HS-5 (cell line): ENCODE measurements around the gene NIN.

Experiments used
- DNase-seq: peaks from one replicate; pipeline ENCODE4 v3.0.0-alpha.2; 2012; ENCODE audit warnings: low read depth

The NIN gene

DNA sequence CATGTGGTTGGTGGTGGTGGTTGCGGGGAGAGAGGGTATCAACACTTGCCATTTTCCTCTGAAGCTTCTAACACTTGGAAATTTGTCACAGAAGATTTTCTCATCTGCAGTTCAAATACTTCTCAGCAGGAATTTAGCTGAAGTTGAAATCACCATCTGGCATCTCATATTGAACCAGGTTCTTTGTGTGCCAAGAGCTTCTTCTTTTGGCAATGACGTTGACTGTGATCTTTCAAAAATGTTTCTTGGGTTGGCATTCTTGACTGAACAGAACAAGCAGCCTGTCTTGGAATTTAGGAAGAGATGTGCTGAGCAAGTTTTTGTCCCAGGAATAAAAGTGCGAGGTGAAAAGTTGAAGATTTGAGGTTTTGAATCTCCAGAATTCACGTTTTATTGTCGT, 8.7 kb upstream of the NIN start:
- no peak for DNase-seq

GRCh38 chr14:50839048-50839447, 8.1 kb upstream of the NIN start:
- no peak for DNase-seq

DNA sequence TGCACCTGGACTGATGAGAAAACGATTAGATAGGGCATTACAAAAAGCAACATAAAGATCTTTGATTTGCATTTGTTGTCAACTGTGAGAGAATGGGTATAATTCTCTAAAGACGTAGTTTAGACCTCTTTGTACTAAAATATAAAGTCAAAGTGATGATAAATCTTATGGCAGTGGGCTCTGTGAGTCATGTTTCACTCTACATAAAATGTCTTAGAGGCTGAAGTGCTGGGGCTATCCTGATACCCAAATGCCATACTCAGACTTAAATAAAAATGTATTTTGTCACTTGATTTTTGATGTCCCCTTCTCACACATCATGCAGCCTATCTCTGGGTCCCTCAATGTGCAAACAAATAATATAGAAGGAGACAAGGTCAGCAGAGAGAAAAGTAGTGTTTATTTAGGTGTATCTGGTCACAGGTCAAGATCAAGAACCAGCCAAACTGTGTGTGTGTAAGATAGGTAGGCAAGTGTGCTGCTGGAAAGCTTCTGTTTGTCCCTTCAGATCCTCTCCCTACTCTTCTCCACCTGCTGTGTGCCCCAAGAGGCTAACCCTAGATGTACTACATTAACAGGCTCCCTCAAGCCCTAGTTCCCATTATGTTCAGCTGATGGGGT, 7.0 kb upstream of the NIN start:
- no peak for DNase-seq

DNA sequence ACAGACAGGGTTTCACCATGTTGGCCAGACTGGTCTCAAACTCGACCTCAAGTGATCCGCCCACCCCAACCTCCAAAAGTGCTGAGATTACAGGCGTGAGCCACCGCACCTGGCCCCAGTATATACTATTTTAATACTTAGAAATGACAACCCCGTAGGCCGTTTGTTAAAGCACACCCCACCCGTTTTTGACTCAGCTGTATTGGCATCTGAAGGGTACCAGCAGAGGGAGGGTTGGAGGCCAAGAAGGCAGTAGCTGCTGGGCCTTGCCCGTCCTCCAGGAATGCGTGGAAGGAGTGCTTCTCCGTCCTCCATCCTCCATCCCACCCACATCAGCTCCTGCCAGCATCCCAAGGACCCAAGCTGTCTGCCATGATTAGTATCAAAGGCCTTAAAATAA, 6.3 kb upstream of the NIN start:
- DNase-seq = no peak

DNA sequence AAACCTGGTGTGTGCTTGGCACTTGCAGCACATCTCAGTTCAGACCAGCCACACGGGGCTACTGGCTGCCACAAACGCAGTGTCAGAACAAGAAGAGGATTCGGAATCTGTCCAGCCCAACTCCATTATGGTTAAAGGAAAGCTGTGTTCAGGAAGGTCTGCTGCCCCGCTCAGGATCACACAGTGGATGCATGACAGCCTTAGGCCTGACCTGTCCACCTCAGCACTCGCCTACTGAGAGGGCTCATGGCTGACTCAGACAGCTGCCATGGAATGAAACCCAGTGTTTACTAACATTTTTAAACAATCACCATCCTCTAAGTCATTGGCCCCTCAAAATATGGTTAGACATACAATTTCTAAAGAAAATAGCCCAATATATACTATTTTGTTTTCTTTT, 5.6 kb upstream of the NIN start:
- no peak for DNase-seq

DNA sequence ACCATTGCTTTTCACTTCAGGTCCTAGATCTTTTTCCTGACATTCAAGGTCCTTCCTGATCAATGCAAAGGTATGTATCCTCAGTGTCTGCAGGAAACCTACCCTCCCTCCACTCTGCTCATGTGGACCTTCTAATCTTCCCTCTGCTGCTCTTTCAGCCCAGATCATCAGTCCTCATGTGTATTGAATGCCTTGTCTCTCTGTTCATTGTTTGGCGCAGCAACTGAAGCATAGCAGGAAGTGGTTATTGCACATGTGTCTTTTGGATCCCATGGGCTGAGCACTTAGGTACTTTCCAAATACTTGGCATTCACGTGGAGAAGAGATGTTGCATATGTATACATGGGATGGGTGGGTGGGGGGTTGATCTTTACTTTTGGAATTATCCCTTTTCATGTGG, 4.3 kb upstream of the NIN start:
- no peak for DNase-seq

DNA sequence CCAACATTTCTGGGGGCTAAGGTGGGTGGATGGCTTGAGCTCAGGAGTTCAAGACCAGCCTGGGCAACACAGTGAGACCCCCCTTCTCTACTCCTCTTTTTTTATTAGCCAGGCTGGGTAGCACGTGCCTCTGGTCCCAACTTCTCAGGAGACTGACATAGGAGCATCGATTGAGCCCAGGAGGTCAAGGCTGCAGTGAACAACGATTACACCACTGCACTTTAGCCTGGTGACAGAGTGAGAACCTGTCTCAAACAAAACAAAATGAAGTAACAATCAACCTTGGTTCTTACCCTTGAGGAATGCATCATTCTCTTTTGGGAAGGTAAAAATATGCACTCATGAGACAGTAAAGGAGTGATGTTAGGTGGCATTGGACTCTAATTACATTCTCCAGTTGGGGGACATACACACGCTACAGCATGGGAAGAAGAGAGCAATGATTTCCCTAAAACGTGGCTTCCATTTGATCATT, 3.9 kb upstream of the NIN start:
- DNase-seq = no peak

- DNase-seq = no peak
Measured at GRCh38 chr14:50832935-50833630, 2.1 kb upstream of the NIN start.

GRCh38 chr14:50831726-50832168, 785 bp upstream of the NIN start:
- no peak for DNase-seq

DNA sequence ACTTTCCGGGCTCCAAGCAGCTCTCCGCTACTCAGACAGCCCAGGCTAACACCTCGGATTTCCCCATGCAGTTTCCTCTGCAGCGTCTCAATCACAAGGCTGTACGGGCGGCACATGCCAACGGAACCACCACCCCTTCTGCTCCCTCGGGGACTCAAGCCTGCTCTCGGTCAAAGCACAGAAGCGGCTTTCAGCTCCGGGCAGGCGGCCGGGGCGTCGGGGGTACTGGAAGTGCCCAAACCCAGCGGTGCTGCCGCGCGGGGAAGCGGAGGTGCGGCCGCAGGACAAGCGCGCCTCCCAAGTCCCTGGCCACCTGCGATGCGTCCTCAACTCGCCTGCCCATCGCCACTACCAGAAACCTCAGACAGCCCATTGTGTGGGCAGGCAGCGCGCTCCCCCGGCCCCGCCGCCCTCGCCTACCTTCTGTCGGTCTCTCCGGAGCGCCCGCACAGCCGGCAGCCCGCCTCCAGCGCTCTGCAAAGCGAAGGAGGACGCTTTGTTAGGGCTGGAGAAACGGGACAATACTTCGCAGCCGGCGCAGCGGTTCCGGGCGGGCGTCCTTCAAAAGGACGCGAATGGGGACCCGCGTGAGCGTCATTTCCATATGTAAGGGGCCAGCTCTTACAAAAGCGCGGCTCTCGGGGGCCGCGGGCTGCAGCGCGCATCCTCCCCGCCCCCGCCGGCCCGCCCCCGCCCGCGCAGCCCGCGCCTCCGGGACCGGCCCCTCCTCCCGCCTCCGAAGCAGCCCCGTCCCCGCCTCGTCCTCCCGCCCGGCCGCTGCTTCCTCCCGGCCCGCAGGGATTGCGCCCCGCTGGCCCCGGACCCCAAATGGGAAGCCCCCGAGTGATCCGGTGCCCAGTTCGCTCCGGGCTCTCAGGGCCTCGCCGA, 674 bp downstream of the NIN start:
- no peak for DNase-seq

- no peak for DNase-seq
Measured at GRCh38 chr14:50829489-50830043, 1.4 kb downstream of the NIN start.

DNA sequence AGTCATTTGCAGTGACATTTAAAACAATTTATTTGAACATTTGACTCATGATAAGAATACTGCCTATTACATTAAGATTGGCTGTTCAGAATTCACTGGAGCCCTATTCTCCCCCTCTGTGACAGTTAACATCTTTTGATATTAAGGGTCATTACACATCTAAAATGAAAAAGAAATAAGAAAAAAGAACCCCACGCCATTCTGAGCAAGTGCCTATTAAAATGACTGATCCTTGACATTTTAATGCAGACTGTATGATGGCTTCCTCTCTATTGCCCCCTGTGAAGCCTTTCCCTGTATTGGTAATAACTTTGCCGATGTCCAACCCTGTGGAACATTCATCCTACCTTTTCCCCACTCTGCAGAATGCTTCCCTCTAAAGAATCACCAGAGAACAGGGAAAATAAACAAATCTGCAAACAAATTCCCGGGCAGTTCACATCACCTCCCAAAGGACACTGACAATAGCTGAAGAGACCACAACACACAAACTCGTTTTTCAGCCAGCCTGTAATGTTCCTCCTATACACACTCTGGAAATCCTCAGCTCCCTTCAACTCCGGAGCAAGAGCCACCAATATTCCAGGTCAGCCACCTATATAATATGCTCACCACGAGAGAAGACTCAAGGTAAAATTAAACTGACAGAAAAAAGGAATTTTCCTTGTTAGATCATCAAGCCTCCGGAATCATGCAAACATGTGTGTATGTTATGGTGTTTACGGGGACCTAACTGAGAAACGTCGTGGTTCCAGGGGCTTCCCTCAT, 2.1 kb downstream of the NIN start:
- DNase-seq = no peak

DNA sequence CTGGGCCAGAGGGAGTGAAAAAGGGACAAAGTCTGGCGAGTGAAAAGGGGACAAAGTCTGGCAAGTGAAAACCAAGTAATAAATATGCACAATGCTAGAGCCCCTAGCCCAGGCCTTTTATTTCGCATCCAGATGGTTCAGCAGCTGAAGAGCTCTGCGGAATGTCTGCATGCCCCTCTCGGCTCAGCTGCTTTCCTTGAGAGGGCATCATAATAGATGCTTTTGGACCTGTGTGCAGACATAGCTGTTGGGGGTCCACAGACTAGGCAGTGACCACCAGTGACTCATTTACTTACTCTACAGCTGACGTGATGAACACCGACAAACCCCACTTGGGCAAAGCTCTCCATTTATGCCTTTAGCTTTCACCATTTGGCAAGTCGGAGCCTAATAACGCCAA, 4.3 kb downstream of the NIN start:
- no peak for DNase-seq

- no peak for DNase-seq
Measured at GRCh38 chr14:50825307-50825706, 5.7 kb downstream of the NIN start.

- no peak for DNase-seq
Measured at GRCh38 chr14:50823762-50824636, 7.0 kb downstream of the NIN start.

DNA sequence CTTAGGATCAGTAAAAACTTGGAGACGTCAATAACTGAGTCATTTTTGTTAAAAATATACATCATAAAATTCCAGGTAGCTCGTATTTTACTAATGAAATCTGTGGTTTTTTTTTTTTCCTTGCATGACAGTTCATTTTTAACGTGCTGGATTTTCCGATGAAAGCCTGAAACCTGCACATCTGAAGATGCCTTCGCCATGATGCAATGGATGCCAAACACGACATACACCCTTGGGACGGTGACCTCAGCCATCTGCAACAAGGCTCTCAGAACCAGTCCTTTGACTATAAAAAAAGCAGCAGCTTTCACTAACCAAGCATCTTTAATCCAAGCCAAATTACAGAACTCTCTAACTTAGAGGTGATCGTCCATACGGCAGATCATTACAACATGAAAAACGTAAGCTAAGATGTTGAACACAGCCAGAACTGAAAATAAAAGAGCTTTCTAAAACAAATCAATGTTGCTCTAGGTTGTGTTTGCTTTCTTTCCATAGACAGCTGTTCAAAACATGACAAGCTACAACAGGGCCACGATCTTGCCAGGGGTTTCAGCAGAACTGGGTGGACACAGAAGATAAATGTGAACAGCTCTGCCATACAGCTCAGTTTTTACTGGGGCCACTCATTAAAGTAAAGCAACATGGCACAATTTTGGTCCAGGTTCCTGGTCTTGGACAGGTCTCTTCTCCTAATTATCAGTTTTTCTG, 7.8 kb downstream of the NIN start:
- DNase-seq = no peak

GRCh38 chr14:50822501-50823042, 8.4 kb downstream of the NIN start:
- DNase-seq = no peak

- DNase-seq = no peak
Measured at GRCh38 chr14:50821510-50822464, 9.2 kb downstream of the NIN start.
